Jurkat, Clone E6-1 (cell line): ENCODE measurements around the gene IGSF21.
"Not testable (repeated sequence)": the region's sequence is repeated elsewhere in the genome, so short reads cannot be mapped to it uniquely, and the experiment has no call there.

Source experiments
- DNase-seq: peaks from one replicate; pipeline ENCODE4 v3.0.0-alpha.2; 2011; ENCODE audit warnings: low read depth, low spot score
- H3K4me3 ChIP-seq: 2 replicates; pipeline ENCODE4 v1.5.1; 2011; ENCODE audit warnings: mild to moderate bottlenecking, low read length, control low read depth, moderate library complexity

The IGSF21 gene

DNA sequence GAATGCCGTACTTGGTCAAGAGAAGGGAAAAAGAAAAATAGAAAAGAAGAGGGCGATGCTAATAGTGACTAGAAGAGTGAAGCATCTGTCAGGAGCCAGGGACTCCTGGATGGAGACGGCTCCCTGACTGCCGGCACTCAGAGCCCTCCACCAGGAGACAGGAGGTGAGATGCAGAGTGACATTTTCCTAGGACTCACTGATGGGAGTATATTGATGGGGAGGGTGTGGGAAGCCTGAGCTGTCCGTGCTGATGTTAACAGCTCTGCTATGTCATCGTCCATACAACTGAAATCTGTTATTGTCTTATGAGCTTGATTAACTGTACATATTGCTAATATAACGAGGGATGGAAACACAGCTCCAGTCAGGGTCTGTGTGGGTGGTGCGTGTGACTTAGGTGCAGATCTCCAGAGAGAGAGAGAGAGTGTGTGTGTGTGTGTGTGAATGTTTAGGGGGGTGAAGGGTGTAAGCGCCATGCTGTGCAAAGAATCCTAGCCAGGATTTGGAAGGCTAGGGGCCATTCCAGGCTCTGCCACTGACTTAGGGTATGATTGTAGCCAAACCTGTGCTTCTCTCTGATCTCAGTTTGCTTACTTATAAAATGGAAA is 250.1 kb downstream of the IGSF21 start:
- DNase-seq, result no peak
- H3K4me3 ChIP-seq, result no peak overlapping the region

DNA sequence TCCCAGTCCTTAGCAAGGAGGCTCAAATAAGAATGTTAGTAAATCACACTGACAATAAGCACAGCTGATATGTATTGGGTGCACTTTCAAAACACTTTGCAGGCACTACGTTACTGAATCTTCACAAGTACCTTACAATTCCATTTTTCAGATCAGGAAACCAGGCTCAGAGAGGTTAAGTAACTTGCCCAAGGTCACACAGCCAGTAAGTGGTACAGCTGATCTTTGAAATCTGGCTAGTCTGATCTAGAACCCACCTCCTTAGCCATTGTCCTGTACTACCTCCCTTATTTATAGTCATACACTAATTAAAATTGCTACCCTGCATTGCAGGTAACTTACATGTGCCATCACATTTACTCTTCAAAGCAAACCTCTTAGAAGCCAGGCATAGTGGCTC is 251.0 kb downstream of the IGSF21 start:
- no peak for DNase-seq
- no peak overlapping the region for H3K4me3 ChIP-seq

DNA sequence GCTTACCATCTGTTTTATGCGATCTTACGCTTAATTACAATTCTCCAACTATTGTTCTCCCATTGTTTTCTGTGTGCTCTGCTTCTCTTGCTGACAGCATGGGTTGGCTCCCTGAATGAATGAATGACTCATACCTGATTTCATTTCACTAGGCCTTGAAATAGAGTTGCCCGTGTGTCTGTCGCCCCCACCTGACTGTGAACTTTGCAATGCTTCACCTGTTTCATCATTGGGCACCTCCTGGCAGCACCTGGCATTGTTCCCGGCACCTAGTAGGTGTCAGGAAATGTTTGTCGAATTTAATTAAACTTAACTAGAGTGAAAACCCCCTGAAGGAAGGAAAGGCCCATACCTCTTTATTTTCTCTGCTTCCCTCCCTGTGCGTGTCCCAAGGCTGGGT is 252.7 kb downstream of the IGSF21 start:
- no peak overlapping the region for H3K4me3 ChIP-seq
- DNase-seq, result no peak

DNA sequence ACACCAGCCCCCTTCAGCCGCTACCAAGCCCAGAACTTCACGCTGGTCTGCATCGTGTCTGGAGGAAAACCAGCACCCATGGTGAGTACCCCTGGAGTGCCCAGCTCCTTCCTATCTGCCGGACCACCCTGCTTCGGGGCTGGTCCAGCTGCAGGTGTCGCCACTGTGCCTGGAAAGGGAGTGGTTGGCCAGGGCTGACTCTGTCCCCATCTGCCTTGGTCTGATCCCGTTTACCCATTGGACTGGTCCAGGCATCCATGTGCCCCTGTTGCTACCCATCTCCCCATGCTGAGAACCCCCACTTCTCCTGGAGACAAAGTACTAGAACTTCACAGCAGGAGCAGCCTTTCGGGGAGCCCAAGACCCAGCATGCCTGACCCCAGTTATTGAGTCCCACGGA is 254.6 kb downstream of the IGSF21 start:
- no peak for DNase-seq

DNA sequence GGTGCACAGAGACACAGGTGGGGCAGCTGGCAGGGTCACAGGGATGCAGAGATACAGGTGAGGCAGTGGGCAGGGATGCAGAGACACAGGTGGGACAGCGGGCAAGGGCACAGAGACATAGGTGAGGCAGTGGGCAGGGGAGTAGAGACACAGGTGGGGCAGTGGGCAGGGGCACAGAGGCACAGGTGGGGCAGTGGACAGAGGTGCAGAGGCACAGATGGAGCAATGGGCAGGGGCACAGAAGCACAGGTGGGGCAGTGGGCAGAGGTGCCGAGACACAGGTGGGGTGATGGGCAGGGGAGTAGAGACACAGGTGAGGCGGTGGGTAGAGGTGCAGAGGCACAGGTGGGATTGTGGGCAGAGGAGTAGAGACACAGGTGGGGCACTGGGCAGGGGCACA is 255.8 kb downstream of the IGSF21 start:
- DNase-seq, result no peak

More for the DNA sequence above, 254.6 kb downstream of the IGSF21 start:
- no peak overlapping the region for H3K4me3 ChIP-seq

DNA sequence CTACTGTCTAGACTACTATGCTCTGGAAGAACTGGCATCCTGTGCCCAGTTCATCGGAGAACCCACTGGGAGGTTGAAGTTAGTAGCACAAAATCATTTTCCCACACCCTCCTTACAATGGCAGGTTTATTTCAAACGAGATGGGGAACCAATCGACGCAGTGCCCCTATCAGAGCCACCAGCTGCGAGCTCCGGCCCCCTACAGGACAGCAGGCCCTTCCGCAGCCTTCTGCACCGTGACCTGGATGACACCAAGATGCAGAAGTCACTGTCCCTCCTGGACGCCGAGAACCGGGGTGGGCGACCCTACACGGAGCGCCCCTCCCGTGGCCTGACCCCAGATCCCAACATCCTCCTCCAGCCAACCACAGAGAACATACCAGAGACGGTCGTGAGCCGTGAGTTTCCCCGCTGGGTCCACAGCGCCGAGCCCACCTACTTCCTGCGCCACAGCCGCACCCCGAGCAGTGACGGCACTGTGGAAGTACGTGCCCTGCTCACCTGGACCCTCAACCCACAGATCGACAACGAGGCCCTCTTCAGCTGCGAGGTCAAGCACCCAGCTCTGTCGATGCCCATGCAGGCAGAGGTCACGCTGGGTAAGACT is 257.6 kb downstream of the IGSF21 start:
- no peak overlapping the region for H3K4me3 ChIP-seq
- DNase-seq, result no peak

More for the DNA sequence above, 255.8 kb downstream of the IGSF21 start:
- no peak overlapping the region for H3K4me3 ChIP-seq

DNA sequence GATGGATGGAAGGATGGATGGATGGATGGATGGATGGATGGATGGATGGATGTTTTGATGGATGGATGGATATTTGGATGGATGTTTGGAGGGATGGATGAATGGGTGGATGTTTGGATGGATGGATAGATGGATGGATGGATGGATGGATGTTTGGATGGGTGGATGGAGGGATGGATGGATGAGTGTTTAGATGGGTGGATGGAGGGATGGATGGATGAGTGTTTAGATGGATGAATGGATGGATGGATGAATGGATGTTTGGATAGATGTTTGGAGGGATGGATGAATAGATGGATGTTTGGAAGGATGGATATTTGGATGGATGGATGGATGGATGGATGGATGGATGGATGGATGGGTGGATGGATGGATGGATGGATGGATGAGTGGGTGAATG is 264.9 kb downstream of the IGSF21 start:
- DNase-seq, H3K4me3 ChIP-seq: not testable (repeated sequence)

DNA sequence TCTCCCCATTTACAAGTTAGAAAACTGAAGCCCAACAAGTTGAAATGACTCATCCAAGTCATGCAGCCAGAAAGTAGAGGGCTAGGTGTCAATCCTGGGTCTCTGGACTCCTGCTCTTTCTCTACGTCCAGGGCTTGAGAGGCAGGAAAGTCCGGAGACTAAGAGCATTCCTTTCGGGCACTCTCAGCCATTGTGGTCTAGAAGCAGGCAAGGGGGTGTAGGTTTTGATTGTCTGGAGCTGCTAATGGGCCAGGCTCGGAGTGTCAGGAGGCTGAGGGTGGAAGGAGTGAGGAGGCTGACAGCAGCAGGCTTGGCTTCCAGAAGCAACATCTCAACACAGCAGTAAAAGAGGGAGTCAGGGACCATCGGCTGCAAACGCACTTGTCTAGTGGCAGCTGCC is 265.6 kb downstream of the IGSF21 start:
- DNase-seq, result no peak
- H3K4me3 ChIP-seq, result no peak overlapping the region

DNA sequence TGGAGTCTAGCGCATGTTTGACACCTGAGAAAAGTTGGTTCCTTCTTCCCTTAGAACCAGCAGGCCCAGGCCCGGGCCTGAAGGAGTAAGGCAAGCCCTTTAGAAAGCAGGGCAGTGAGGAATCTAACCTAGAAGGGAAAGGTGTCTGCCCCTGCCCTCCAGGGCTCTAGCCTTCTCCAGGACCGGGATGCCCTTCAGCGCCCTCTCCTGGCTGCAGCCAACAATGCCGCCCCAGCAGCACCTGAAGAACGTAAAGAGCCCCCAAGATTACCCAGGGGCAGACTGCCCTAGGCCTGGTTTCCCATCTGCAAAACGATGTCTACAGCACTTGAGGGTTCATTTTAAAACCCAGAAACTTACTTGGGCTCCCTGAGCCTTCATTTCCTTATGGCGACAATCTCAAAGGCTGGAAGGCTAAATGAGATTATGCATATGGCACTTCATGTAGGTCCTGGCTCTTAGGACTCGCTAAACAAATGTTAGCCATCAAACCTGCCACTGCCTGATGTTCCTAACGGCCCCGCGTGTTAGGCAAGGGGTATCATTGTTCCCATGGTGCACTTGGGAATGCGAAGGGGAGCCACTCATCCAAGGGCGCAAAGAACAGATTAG is 266.4 kb downstream of the IGSF21 start:
- peak; percentile 5 for DNase-seq

DNA sequence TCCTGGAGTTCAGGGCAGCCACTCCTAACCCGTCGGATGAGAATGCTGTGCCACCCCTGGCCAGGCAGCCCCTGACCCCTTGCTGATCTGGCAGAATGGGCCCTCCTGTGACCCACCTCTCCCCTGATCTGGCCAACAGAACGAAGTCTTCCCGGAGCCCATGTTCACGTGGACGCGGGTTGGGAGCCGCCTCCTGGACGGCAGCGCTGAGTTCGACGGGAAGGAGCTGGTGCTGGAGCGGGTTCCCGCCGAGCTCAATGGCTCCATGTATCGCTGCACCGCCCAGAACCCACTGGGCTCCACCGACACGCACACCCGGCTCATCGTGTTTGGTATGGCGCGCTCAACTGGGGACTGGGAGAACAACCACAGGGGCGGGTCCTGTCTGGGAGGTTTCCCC is 269.1 kb downstream of the IGSF21 start:
- no peak for DNase-seq
- no peak overlapping the region for H3K4me3 ChIP-seq

More for the DNA sequence above, 266.4 kb downstream of the IGSF21 start:
- H3K4me3 ChIP-seq, result no peak overlapping the region

DNA sequence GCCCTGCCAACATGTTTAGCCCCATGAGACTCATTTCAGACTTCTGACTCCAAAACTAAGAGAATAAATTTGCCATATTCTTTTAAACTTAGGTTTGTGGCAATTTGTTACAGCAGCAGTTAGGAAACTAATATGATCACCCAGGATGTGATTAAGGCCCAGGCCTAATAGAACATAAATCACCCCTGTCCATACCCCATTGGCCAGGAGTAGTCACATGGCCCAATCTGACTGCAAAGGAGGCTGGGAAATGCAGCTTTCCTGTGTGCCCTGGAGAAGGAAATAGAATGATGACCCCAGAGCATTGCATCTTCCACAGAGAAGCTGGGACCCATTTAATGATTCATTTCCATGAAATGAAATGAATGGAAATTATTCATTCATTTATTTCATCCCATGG is 272.7 kb downstream of the IGSF21 start:
- no peak for DNase-seq
- no peak overlapping the region for H3K4me3 ChIP-seq

DNA sequence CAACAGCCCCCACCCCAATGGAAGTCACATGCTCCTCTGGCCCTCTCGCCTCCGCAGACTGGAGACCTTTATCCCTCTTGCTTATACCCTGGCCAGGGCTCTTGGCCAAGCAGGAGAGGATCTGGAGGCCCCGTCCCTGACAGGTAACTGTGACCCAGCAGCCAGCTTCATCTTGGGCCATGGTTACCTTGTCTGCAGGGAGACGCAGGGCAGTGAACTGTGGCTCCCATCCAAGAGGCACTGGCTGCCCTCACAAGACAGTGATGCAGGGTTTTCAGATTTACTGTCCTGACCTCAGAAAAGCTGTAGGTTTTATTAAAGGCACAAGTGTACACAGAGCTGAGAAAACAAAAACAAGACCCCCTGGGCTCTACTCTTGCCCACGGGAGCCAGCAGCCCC is 276.5 kb downstream of the IGSF21 start:
- no peak for DNase-seq
- H3K4me3 ChIP-seq, result no peak overlapping the region

DNA sequence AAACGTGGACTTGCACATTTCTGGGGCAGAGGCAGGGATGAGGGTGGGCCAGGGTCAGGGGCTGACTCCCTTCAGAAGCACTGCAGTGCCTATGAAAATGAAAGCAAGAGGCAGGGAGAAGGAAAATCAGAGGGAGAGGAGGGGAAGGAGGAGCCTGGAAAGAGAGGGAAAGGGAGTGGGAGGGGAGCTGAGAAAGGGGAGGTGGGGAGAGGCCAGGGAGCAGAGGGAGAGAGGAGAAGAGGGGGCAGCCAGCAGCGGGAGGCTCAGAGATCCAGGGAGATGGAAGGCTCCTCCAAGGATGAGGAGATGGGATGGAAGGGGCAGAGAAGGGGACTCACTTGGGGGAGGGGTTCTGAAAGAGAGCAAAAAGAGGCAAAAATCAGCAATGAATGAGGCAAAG is 276.9 kb downstream of the IGSF21 start:
- no peak for DNase-seq
- H3K4me3 ChIP-seq, result no peak overlapping the region

DNA sequence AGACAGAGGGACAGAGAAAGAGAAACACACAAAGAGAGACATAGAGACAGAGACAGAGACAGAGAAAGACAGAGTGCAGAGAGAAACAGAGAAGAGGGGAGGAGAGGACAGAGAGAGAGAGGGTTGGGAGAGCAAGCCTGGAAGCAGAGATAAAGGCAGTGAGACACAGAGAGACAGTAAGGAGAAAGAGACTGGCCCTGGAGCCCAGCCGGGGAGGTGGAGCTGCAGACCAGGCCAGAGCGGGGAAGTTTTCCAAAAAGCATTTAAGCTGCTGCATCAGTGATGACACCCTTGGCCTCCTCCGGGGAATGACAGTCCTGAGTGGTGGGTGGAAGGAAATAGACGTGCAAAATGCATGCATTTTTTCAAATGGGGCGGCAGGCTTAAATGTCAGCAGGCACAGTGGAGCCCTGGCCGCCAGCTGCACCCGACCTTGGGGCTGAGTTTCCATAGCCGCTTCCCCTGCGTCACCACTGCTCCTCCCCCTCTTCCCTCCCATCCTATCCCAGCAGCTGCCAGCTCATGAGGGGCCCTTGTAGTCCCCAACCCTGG is 277.7 kb downstream of the IGSF21 start:
- no peak overlapping the region for H3K4me3 ChIP-seq
- no peak for DNase-seq

DNA sequence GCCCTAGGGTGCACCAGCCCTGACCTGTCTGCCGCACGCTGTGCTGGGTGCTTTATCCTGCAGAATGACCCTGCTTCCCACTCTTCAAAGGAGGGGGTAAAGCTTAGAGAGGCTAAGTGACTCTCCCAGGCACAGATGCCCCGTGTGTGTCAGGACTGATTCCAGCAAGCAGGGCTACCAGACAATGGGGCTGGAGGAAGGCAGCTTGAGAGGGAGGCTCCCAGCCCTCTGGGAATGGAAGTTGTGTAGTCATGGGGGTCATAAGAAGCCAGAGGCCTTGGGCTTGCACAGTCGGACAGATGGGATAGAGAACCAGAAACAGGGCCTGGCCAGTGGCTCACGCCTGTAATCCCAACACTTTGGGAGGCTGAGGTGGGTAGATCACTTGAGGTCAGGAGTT is 279.0 kb downstream of the IGSF21 start:
- H3K4me3 ChIP-seq, result no peak overlapping the region
- no peak for DNase-seq

DNA sequence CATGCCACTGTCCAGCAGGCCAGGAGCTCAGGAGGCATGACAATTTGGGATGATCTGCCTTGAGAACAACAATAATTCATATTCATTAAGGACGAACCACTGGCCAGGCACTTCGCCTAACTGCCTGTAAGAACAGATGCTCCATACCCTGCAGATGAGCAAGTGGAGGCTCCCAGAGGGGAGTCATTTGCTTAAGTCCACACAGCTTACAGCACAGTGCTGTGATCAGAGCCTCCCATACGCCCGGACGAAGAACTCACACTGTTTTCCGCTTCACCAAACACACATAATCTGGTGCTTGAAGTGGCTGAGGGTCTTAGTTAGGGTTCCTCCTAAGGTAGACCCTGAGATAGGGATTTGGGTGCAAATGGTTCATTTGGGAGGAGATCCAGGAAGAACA is 279.7 kb downstream of the IGSF21 start:
- H3K4me3 ChIP-seq, result no peak overlapping the region
- no peak for DNase-seq

DNA sequence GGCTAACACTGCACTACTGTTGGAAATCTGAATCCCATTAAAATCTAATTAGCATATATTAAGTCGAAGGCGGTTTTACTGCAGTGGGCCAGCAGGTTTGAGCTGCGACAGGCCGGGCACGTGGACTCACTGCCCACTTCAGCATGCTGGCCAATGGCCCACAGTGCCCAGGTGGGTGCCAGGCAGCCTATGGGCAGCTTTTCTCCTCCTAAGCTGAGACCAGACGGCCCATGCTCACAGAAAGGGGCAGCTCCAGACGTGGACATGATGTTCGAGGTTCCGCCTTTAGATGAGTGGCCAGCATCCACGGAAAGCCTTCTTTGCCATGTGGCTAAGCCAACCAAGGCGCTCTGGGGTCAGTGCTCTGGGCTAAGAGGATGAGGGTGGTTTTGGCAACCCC is 283.4 kb downstream of the IGSF21 start:
- no peak for DNase-seq
- no peak overlapping the region for H3K4me3 ChIP-seq

DNA sequence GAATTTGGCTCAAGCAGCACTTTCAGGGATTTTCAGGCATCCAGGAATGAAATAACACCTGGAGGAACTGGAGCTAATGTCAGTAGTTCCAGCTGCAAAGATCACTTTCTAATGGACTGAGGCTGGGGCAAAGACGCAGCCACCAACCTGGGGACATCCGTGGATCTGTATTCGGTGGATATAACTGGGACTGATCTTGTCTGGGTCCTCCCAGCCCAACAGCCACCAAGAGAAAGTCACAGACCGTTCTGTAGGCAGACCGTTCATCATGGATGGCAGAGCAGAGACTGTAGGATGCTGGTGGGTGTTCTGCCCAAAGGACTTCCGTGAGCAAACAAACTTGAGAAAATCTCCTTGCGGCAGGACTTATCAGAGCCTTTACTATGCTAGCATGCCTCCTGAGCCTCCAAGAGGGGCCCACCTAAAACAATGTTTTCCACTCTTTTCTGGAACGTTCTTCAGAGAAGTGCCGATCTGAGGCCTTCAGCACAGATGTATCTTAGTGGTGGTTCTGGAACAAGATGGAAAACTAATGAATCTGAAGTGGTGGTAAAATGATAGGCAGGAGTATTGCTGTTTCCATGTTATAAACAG is 287.1 kb downstream of the IGSF21 start:
- H3K4me3 ChIP-seq, result no peak overlapping the region

DNA sequence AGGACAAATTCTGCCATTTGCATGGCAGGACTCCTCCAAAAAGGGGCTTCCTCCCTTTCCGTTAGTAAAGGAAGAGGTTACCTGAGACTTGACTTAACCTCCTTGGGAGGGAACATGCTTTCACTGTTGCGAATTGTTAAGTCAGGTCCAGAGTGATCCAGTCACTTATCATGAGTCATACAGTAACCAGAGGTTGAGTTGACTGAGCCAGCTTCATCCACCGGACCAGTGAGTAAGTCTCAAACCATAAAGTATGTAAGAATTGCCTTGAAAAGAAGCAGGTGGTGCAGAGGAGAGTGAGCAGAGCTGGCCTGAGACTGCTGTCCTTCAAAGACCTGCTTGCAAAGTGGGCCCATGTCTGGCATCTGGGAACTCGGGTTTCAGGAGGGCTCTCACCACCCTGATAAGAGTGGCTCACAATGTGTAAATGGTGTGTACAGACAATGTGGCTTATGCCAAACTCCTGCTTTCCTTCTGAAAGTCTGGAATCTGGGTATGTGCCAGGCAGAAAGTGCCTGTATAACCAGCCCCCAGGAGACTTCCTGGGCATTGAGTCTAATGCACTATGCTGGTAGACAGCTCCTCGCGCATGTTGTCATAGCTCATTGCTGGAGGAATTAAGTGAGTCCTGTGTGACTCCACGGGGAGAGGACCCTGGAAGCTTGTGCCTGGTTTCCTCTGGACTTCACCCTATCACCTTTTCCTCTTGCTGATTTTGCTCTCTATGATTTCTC is 288.8 kb downstream of the IGSF21 start:
- no peak overlapping the region for H3K4me3 ChIP-seq
- no peak for DNase-seq

More for the DNA sequence above, 287.1 kb downstream of the IGSF21 start:
- DNase-seq, result no peak

DNA sequence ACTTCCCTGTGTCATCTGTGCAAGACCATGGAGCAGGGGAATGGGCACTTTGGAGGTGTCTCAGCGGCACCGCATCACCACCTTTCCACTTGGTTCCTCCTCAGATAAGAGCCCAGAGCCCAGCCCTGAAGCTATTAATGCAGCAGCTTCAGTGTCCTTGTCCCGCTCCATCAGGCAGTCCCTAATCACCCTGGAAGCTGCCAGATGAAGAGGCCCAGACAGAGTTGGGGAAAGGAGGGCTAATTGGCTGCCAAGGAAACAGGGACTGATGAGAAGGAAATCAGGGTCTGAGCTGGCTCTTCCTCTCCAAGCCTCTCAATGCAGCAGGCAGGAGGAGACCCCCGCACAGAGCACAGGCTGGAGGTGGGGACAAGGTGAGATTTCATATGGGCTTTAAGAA is 290.0 kb downstream of the IGSF21 start:
- DNase-seq, result no peak
- no peak overlapping the region for H3K4me3 ChIP-seq
